Esophagus muscularis mucosa (tissue), 4 donors: ENCODE results near the gene TENT5C.

Experiments
- CTCF ChIP-seq, 3 experiments: fragments of 200-600 bp in 2 of 3; fragments of 450-650 bp in 1 of 3; sonication (generic) in 2 of 3; IDR thresholded peaks; one replicate each; pipeline ENCODE4 v1.5.1; 2017 to 2019; ENCODE audit warnings: antibody characterized with exemption in 3 of 3, mild to moderate bottlenecking in 2 of 3, moderate library complexity in 1 of 3
- EP300 ChIP-seq: sonication (generic); formaldehyde crosslinking; IDR thresholded peaks from one replicate; pipeline ENCODE4 v1.6.1; 2017; ENCODE audit warnings: antibody characterized with exemption
- POLR2A ChIP-seq: fragments of 450-650 bp; IDR thresholded peaks from one replicate; pipeline ENCODE4 v1.6.1; 2017; ENCODE audit warnings: antibody characterized with exemption, moderate library complexity, mild to moderate bottlenecking, low read depth

- TF ChIP-seq CTCF (IDR thresholded peaks at IDR 0.05) (no peak), EP300 (no peak), POLR2A (no peak)
Measured at GRCh38 chr1:117612517-117613248, 6.8 kb downstream of the TENT5C start.
